ENCODE data around the gene JARID2.
"Not testable (repeated sequence)": the region's sequence is repeated elsewhere in the genome, so short reads cannot be mapped to it uniquely, and the experiment has no call there.

JARID2 gene

GRCh38 chr6:15282334-15282733 is 36.5 kb downstream of the JARID2 start:
- TF ChIP-seq, protein P1, sequence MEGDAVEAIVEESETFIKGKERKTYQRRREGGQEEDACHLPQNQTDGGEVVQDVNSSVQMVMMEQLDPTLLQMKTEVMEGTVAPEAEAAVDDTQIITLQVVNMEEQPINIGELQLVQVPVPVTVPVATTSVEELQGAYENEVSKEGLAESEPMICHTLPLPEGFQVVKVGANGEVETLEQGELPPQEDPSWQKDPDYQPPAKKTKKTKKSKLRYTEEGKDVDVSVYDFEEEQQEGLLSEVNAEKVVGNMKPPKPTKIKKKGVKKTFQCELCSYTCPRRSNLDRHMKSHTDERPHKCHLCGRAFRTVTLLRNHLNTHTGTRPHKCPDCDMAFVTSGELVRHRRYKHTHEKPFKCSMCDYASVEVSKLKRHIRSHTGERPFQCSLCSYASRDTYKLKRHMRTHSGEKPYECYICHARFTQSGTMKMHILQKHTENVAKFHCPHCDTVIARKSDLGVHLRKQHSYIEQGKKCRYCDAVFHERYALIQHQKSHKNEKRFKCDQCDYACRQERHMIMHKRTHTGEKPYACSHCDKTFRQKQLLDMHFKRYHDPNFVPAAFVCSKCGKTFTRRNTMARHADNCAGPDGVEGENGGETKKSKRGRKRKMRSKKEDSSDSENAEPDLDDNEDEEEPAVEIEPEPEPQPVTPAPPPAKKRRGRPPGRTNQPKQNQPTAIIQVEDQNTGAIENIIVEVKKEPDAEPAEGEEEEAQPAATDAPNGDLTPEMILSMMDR (IDR thresholded peaks at IDR 0.05; ENCODE audit: low read depth, low read length): no peak
- H3K4me3 ChIP-seq (ENCODE audit: low read depth, low read length): no peak overlapping the region

DNA sequence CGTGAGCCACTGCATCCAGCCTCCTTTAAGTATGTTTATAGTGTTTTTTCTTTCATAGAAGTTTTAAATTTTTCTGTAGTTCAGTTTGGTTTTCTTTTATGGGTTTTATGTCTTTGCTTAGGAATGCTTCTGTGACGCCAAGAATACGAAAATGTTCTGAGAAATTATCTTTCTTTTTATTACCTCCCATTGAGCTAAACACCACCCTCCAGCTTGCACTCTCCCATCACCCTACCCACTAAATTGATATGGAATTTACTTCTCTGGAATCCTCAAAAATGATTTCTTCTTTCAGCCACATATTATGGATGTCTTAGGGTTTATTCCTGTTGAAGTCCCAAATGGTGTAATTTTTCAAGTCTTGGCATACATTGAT is 38.1 kb downstream of the JARID2 start:
- no peak overlapping the region for H3K4me3 ChIP-seq (ENCODE audit: low read depth, low read length)
- TF ChIP-seq, protein P1 (IDR thresholded peaks at IDR 0.05; ENCODE audit: low read depth, low read length): no peak

DNA sequence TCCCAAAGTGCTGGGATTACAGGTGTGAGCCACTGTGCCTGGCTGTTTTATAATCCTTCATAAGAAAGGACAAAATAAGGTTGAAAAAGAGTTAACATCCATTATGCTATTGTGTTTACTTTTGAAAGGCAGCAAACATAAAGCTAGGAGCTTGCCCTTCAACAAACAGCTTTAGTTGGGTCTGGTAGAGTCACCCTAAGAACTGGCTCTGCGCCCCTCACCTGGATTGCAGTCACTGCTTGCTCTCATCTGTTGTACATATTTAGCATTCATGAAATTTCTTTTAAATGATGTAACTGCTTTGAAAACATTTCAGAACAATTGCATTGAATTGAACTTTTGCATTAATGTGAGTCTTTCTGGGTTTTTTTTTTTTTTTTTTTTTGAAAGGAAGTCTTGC is 38.9 kb downstream of the JARID2 start:
- no peak overlapping the region for H3K4me3 ChIP-seq (ENCODE audit: low read depth, low read length)
- TF ChIP-seq, protein P1 (IDR thresholded peaks at IDR 0.05; ENCODE audit: low read depth, low read length): no peak

GRCh38 chr6:15285682-15286294 is 39.9 kb downstream of the JARID2 start:
- TF ChIP-seq, protein P1 (IDR thresholded peaks at IDR 0.05; ENCODE audit: low read depth, low read length): no peak
- no peak overlapping the region for H3K4me3 ChIP-seq (ENCODE audit: low read depth, low read length)

- no peak overlapping the region for H3K4me3 ChIP-seq (ENCODE audit: low read depth, low read length)
- TF ChIP-seq, protein P1 (IDR thresholded peaks at IDR 0.05; ENCODE audit: low read depth, low read length): no peak
Measured at GRCh38 chr6:15287670-15288375, 42.0 kb downstream of the JARID2 start.

- TF ChIP-seq, protein P1 (IDR thresholded peaks at IDR 0.05; ENCODE audit: low read depth, low read length): no peak
- H3K4me3 ChIP-seq (ENCODE audit: low read depth, low read length): no peak overlapping the region
Measured at GRCh38 chr6:15288856-15289255, 43.0 kb downstream of the JARID2 start.

GRCh38 chr6:15289456-15289855 is 43.6 kb downstream of the JARID2 start:
- not testable (repeated sequence) for H3K4me3 ChIP-seq (ENCODE audit: low read depth, low read length)
